Measurements from ENCODE around the gene DOCK7.

Gene DOCK7

GRCh38 chr1:62457955-62458354 lies 230.2 kb downstream of the DOCK7 start:
- no peak overlapping the region for H3K18ac ChIP-seq (ENCODE audit: low read length)
- no peak overlapping the region for H2BK5ac ChIP-seq (ENCODE audit: low read depth, low read length, poor library complexity)
- H3K23ac ChIP-seq (ENCODE audit: low read length) = no peak overlapping the region
- H3K79me2 ChIP-seq (ENCODE audit: control insufficient read depth, insufficient read depth, low read length, poor library complexity) = no peaks in the 10 kb centered on the region
- no peak overlapping the region for H2AK5ac ChIP-seq (ENCODE audit: low read length)
- no peaks in the 10 kb centered on the region for H3K27me3 ChIP-seq (ENCODE audit: insufficient read depth, low read length)
- no peaks in the 10 kb centered on the region for H3K79me1 ChIP-seq (ENCODE audit: low read length)
- H4K12ac ChIP-seq (ENCODE audit: low read depth, low read length) = no peak overlapping the region
- no peaks in the 10 kb centered on the region for H3K9me3 ChIP-seq (ENCODE audit: insufficient read depth, low read depth, low read length)
- no peak overlapping the region for H3K9ac ChIP-seq (ENCODE audit: low read length)
- no peak for DNase-seq
- no peak overlapping the region for H2BK120ac ChIP-seq (ENCODE audit: insufficient read depth, low read length, poor library complexity)
- peaks cover 0 to 6% of the 10 kb centered on the region in 2 experiments for H3K36me3 ChIP-seq (ENCODE audit: control insufficient read depth in 1 of 2, insufficient read depth in 2 of 2, low read length in 2 of 2)
- no peak overlapping the region for H3K4me3 ChIP-seq (ENCODE audit: low read depth, low read length)
- no peak overlapping the region for H2AFZ ChIP-seq (ENCODE audit: insufficient read depth, low read length, poor library complexity)
- WGBS (ENCODE audit: extremely low coverage, insufficient coverage, insufficient read length) = no CpG with 5 or more reads among the region's 7 CpGs
- H4K91ac ChIP-seq (ENCODE audit: low read depth, low read length) = no peak overlapping the region
- H3K4me1 ChIP-seq (ENCODE audit: control insufficient read depth in 1 of 2, insufficient read depth in 2 of 2, low read length in 2 of 2) = no peaks in the 10 kb centered on the region
- H3K4me2 ChIP-seq (ENCODE audit: low read length) = no peak overlapping the region
- H2BK12ac ChIP-seq (ENCODE audit: low read length) = no peak overlapping the region
- H3K27ac ChIP-seq (ENCODE audit: low read depth, low read length) = no peak overlapping the region
- no peak overlapping the region for H3K14ac ChIP-seq (ENCODE audit: low read length)
- no peak overlapping the region for H4K8ac ChIP-seq (ENCODE audit: low read depth, low read length)
- no peak overlapping the region for H3K4ac ChIP-seq (ENCODE audit: low read depth, low read length)

GRCh38 chr1:62452951-62453350 lies 235.2 kb downstream of the DOCK7 start:
- no CpG with 5 or more reads among the region's 1 CpG for WGBS (ENCODE audit: extremely low coverage, insufficient coverage, insufficient read length)
- DNase-seq = no peak

GRCh38 chr1:62450301-62450700 lies 237.9 kb downstream of the DOCK7 start:
- no peaks in the 10 kb centered on the region for H3K79me1 ChIP-seq (ENCODE audit: low read length)
- no peak overlapping the region for H4K8ac ChIP-seq (ENCODE audit: low read depth, low read length)
- no peak overlapping the region for H2BK120ac ChIP-seq (ENCODE audit: insufficient read depth, low read length, poor library complexity)
- no peak overlapping the region for H2AFZ ChIP-seq (ENCODE audit: insufficient read depth, low read length, poor library complexity)
- no peak overlapping the region for H3K14ac ChIP-seq (ENCODE audit: low read length)
- no peak overlapping the region for H3K18ac ChIP-seq (ENCODE audit: low read length)
- no peak overlapping the region for H2BK5ac ChIP-seq (ENCODE audit: low read depth, low read length, poor library complexity)
- no peak for DNase-seq
- H3K4me3 ChIP-seq (ENCODE audit: low read depth, low read length) = no peak overlapping the region
- no peaks in the 10 kb centered on the region for H3K27me3 ChIP-seq (ENCODE audit: insufficient read depth, low read length)
- no CpG with 5 or more reads among the region's 2 CpGs for WGBS (ENCODE audit: extremely low coverage, insufficient coverage, insufficient read length)
- H4K12ac ChIP-seq (ENCODE audit: low read depth, low read length) = no peak overlapping the region
- H3K4me2 ChIP-seq (ENCODE audit: low read length) = no peak overlapping the region
- peaks cover 13 to 22% of the 10 kb centered on the region in 2 experiments for H3K36me3 ChIP-seq (ENCODE audit: control insufficient read depth in 1 of 2, insufficient read depth in 2 of 2, low read length in 2 of 2)
- no peaks in the 10 kb centered on the region for H3K4me1 ChIP-seq (ENCODE audit: control insufficient read depth in 1 of 2, insufficient read depth in 2 of 2, low read length in 2 of 2)
- H3K9me3 ChIP-seq (ENCODE audit: insufficient read depth, low read depth, low read length) = no peaks in the 10 kb centered on the region
- H2BK12ac ChIP-seq (ENCODE audit: low read length) = no peak overlapping the region
- H3K79me2 ChIP-seq (ENCODE audit: control insufficient read depth, insufficient read depth, low read length, poor library complexity) = no peaks in the 10 kb centered on the region
- no peak overlapping the region for H2AK5ac ChIP-seq (ENCODE audit: low read length)
- no peak overlapping the region for H3K9ac ChIP-seq (ENCODE audit: low read length)
- no peak overlapping the region for H3K27ac ChIP-seq (ENCODE audit: low read depth, low read length)
- H4K91ac ChIP-seq (ENCODE audit: low read depth, low read length) = no peak overlapping the region
- no peak overlapping the region for H3K23ac ChIP-seq (ENCODE audit: low read length)
- H3K4ac ChIP-seq (ENCODE audit: low read depth, low read length) = no peak overlapping the region

More at GRCh38 chr1:62452951-62453350, 235.2 kb downstream of the DOCK7 start:
- Histone ChIP-seq H3K27ac (ENCODE audit: low read depth, low read length) (no peak overlapping the region), H2BK120ac (ENCODE audit: insufficient read depth, low read length, poor library complexity) (no peak overlapping the region), H3K79me2 (ENCODE audit: control insufficient read depth, insufficient read depth, low read length, poor library complexity) (no peaks in the 10 kb centered on the region), H4K91ac (ENCODE audit: low read depth, low read length) (no peak overlapping the region), H3K4ac (ENCODE audit: low read depth, low read length) (no peak overlapping the region), H3K4me2 (ENCODE audit: low read length) (no peak overlapping the region), H2BK12ac (ENCODE audit: low read length) (no peak overlapping the region), H3K79me1 (ENCODE audit: low read length) (no peaks in the 10 kb centered on the region), H3K9ac (ENCODE audit: low read length) (no peak overlapping the region), H4K12ac (ENCODE audit: low read depth, low read length) (no peak overlapping the region), H3K4me3 (ENCODE audit: low read depth, low read length) (no peak overlapping the region), H3K23ac (ENCODE audit: low read length) (no peak overlapping the region), H3K9me3 (ENCODE audit: insufficient read depth, low read depth, low read length) (no peaks in the 10 kb centered on the region), H3K4me1 (ENCODE audit: control insufficient read depth in 1 of 2, insufficient read depth in 2 of 2, low read length in 2 of 2) (no peaks in the 10 kb centered on the region), H2BK5ac (ENCODE audit: low read depth, low read length, poor library complexity) (no peak overlapping the region), H2AFZ (ENCODE audit: insufficient read depth, low read length, poor library complexity) (no peak overlapping the region), H3K18ac (ENCODE audit: low read length) (no peak overlapping the region), H3K27me3 (ENCODE audit: insufficient read depth, low read length) (no peaks in the 10 kb centered on the region), H3K36me3 (ENCODE audit: control insufficient read depth in 1 of 2, insufficient read depth in 2 of 2, low read length in 2 of 2) (peaks cover 8 to 15% of the 10 kb centered on the region in 2 experiments), H2AK5ac (ENCODE audit: low read length) (no peak overlapping the region), H4K8ac (ENCODE audit: low read depth, low read length) (no peak overlapping the region), H3K14ac (ENCODE audit: low read length) (no peak overlapping the region)

GRCh38 chr1:62448221-62448933 lies 239.8 kb downstream of the DOCK7 start:
- H3K9me3 ChIP-seq (ENCODE audit: insufficient read depth, low read depth, low read length) = no peaks in the 10 kb centered on the region

More at GRCh38 chr1:62448221-62448933, 239.8 kb downstream of the DOCK7 start:
- no peak overlapping the region for H3K4ac ChIP-seq (ENCODE audit: low read depth, low read length)
- H3K23ac ChIP-seq (ENCODE audit: low read length) = no peak overlapping the region
- H2AFZ ChIP-seq (ENCODE audit: insufficient read depth, low read length, poor library complexity) = no peak overlapping the region
- no peak overlapping the region for H3K18ac ChIP-seq (ENCODE audit: low read length)
- H3K27me3 ChIP-seq (ENCODE audit: insufficient read depth, low read length) = no peaks in the 10 kb centered on the region
- no peak overlapping the region for H4K8ac ChIP-seq (ENCODE audit: low read depth, low read length)
- no peak overlapping the region for H2BK120ac ChIP-seq (ENCODE audit: insufficient read depth, low read length, poor library complexity)
- WGBS (ENCODE audit: extremely low coverage, insufficient coverage, insufficient read length) = no CpG with 5 or more reads among the region's 3 CpGs
- H3K4me3 ChIP-seq (ENCODE audit: low read depth, low read length) = no peak overlapping the region
- no peak overlapping the region for H4K91ac ChIP-seq (ENCODE audit: low read depth, low read length)
- no peak overlapping the region for H2BK12ac ChIP-seq (ENCODE audit: low read length)
- H3K9ac ChIP-seq (ENCODE audit: low read length) = no peak overlapping the region
- H2AK5ac ChIP-seq (ENCODE audit: low read length) = no peak overlapping the region
- no peak overlapping the region for H2BK5ac ChIP-seq (ENCODE audit: low read depth, low read length, poor library complexity)
- H3K79me2 ChIP-seq (ENCODE audit: control insufficient read depth, insufficient read depth, low read length, poor library complexity) = no peaks in the 10 kb centered on the region
- no peaks in the 10 kb centered on the region for H3K4me1 ChIP-seq (ENCODE audit: control insufficient read depth in 1 of 2, insufficient read depth in 2 of 2, low read length in 2 of 2)
- no peak overlapping the region for H3K27ac ChIP-seq (ENCODE audit: low read depth, low read length)
- peaks cover 13 to 20% of the 10 kb centered on the region in 2 experiments for H3K36me3 ChIP-seq (ENCODE audit: control insufficient read depth in 1 of 2, insufficient read depth in 2 of 2, low read length in 2 of 2)
- no peak overlapping the region for H3K14ac ChIP-seq (ENCODE audit: low read length)
- no peak overlapping the region for H3K4me2 ChIP-seq (ENCODE audit: low read length)
- no peak overlapping the region for H4K12ac ChIP-seq (ENCODE audit: low read depth, low read length)
- DNase-seq = no peak
- no peaks in the 10 kb centered on the region for H3K79me1 ChIP-seq (ENCODE audit: low read length)
